KMS-11 (cell line): ENCODE results near the gene LHFPL2.

Experiments used
- H2AFZ ChIP-seq: fragments of 200-600 bp; sonication (generic); 2 replicates; pipeline ENCODE4 v1.6.1; 2016; ENCODE audit warnings: antibody characterized with exemption, mixed run types, low read depth
- H3K27ac ChIP-seq: fragments of 200-600 bp; sonication (generic); 2 replicates; pipeline ENCODE4 v1.6.1; 2016; ENCODE audit warnings: mild to moderate bottlenecking, mixed run types
- H3K27me3 ChIP-seq: fragments of 200-600 bp; sonication (generic); 2 replicates; pipeline ENCODE4 v1.6.1; 2017; ENCODE audit warnings: mild to moderate bottlenecking, low read depth, mixed run types, moderate library complexity; ENCODE audit not compliant: insufficient read depth
- H3K36me3 ChIP-seq: fragments of 200-600 bp; sonication (generic); 2 replicates; pipeline ENCODE4 v1.6.1; 2017; ENCODE audit warnings: mild to moderate bottlenecking, mixed run types; ENCODE audit not compliant: insufficient read depth
- H3K4me1 ChIP-seq: fragments of 200-600 bp; sonication (generic); 2 replicates; pipeline ENCODE4 v1.6.1; 2016; ENCODE audit warnings: mild to moderate bottlenecking, low read depth, mixed run types; ENCODE audit not compliant: poor library complexity, severe bottlenecking
- H3K4me2 ChIP-seq: fragments of 200-600 bp; sonication (generic); 2 replicates; pipeline ENCODE4 v1.7.0; 2016; ENCODE audit warnings: mild to moderate bottlenecking, mixed run types
- H3K4me3 ChIP-seq: fragments of 200-600 bp; sonication (generic); IDR thresholded peaks from 2 replicates; pipeline ENCODE4 v1.6.1; 2017; ENCODE audit warnings: low read depth, low read length, mixed read lengths; ENCODE audit not compliant: insufficient read depth
- H3K79me2 ChIP-seq: fragments of 200-600 bp; sonication (generic); 2 replicates; pipeline ENCODE4 v1.6.1; 2016; ENCODE audit warnings: low read depth, mixed run types; ENCODE audit not compliant: insufficient read depth
- H3K9ac ChIP-seq: fragments of 200-600 bp; sonication (generic); 2 replicates; pipeline ENCODE4 v1.6.1; 2016; ENCODE audit warnings: mild to moderate bottlenecking, mixed run types
- H4K20me1 ChIP-seq: fragments of 200-600 bp; sonication (generic); 2 replicates; pipeline ENCODE4 v1.6.1; 2016; ENCODE audit warnings: mild to moderate bottlenecking, mixed run types; ENCODE audit not compliant: insufficient read depth
- CTCF ChIP-seq: fragments of 200-600 bp; sonication (generic); conservative IDR thresholded peaks from 2 replicates; pipeline ENCODE4 v1.6.1; 2017; ENCODE audit warnings: low read depth, mild to moderate bottlenecking, antibody characterized with exemption, low read length, moderate library complexity, mixed read lengths

LHFPL2 gene

GRCh38 chr5:78644741-78645300 lies 3.8 kb downstream of the LHFPL2 start:
- Histone ChIP-seq H3K36me3 (no peaks in the 10 kb centered on the region), H4K20me1 (no peaks in the 10 kb centered on the region), H3K4me2 (no peak overlapping the region), H3K4me3 (no peak overlapping the region), H3K27ac (no peak overlapping the region), H3K9ac (no peak overlapping the region), H2AFZ (no peak overlapping the region), H3K27me3 (no peaks in the 10 kb centered on the region), H3K4me1 (peaks cover 28% of the 10 kb centered on the region), H3K79me2 (no peaks in the 10 kb centered on the region)
- TF ChIP-seq CTCF: no peak

GRCh38 chr5:78644129-78644528 lies 4.4 kb downstream of the LHFPL2 start:
- Histone ChIP-seq H3K36me3 (no peaks in the 10 kb centered on the region), H3K27me3 (no peaks in the 10 kb centered on the region), H3K4me2 (no peak overlapping the region), H3K4me1 (peaks cover 34% of the 10 kb centered on the region), H3K4me3 (no peak overlapping the region), H3K9ac (no peak overlapping the region), H4K20me1 (no peaks in the 10 kb centered on the region), H2AFZ (no peak overlapping the region), H3K79me2 (no peaks in the 10 kb centered on the region), H3K27ac (no peak overlapping the region)
- no peak for TF ChIP-seq CTCF

- Histone ChIP-seq H3K4me3 (no peak overlapping the region), H4K20me1 (no peaks in the 10 kb centered on the region), H3K79me2 (no peaks in the 10 kb centered on the region), H3K4me1 (peaks cover 36% of the 10 kb centered on the region), H3K9ac (no peak overlapping the region), H3K27me3 (no peaks in the 10 kb centered on the region), H3K36me3 (no peaks in the 10 kb centered on the region), H3K27ac (no peak overlapping the region), H3K4me2 (no peak overlapping the region), H2AFZ (no peak overlapping the region)
- no peak for TF ChIP-seq CTCF
These were observed 5.9 kb downstream of the LHFPL2 start for GRCh38 chr5:78642701-78643100.

GRCh38 chr5:78640662-78641474 lies 7.7 kb downstream of the LHFPL2 start:
- Histone ChIP-seq H2AFZ (no peak overlapping the region), H4K20me1 (no peaks in the 10 kb centered on the region), H3K27me3 (no peaks in the 10 kb centered on the region), H3K4me1 (peaks cover 20% of the 10 kb centered on the region), H3K4me2 (no peak overlapping the region), H3K36me3 (no peaks in the 10 kb centered on the region), H3K9ac (no peak overlapping the region), H3K4me3 (no peak overlapping the region), H3K79me2 (no peaks in the 10 kb centered on the region), H3K27ac (no peak overlapping the region)
- TF ChIP-seq CTCF: no peak
